Stimulated activated CD4-positive, alpha-beta T cell treated with anti-CD3 and anti-CD28 coated beads, Interleukin-15, amount 100 ng/mL, for 1 hour (primary cell): ENCODE data around the gene ARHGAP8.
"Not testable (repeated sequence)": the region's sequence is repeated elsewhere in the genome, so short reads cannot be mapped to it uniquely, and the experiment has no call there.

ENCODE experiments used
- DNase-seq, 2 donors: peaks; one replicate each; pipeline ENCODE4 v3.0.0-alpha.2; 2020; ENCODE audit warnings: low read depth in 1 of 2, low spot score in 1 of 2

Gene ARHGAP8

DNA sequence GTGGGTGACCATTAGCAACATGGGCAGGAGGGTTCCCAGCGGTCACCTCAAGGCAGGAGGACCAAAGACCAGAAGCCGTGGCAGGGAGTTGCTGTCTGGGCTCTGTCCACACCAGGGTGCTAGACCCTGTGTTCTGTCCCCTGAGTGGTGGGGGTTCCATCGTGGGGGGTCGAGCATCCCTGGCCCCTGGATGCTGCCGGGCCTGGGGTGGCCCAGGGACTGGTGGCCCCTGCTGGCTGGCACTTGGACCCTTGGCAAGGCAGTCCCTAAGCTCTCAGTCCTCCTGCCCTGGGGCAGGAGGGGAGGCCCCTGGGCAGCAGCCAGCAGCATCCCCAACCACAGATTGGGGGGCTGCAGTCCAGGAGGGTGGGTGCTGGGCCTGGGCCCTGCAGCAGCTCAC lies 13.4 kb upstream of the ARHGAP8 start:
- DNase-seq: no peak

DNA sequence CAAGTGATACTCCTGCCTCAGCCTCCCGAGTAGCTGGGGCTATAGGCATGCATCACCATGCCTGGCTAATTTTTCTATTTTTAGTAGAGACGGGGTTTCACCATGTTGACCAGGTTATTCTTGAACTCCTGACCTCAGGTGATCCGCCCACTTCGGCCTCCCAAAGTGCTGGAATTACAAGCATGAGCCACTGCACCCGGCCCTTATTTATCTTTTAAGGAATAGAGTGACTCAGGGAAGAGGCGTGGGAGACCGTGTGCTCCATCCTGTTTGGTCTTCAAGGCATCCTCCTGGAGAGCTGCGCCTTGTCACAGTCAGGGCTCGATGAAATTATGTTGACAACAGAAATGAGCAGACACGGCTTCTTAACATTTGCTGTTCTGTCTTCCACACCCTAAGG lies 12.7 kb upstream of the ARHGAP8 start:
- not testable (repeated sequence) for DNase-seq

DNA sequence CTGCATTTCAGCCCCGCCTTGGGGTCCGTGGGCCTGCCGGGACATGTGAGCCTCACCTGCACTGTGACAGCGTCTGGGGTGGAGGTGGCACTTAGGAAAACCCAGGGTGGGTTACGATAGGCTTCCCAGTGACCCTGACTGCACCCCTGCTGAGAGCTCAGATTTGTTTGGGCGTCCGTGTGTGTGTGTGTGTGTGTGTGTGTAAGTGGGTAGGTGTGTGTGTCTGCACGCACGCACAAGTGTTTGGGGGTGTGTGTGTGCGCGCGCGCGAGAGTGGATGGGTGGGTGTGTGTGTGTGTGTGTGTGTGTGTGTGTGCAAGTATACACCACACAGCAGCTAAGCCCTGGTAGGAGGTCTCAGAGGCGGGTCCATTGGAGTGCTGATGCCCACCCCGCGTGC lies 12.1 kb upstream of the ARHGAP8 start:
- no peak for DNase-seq

DNA sequence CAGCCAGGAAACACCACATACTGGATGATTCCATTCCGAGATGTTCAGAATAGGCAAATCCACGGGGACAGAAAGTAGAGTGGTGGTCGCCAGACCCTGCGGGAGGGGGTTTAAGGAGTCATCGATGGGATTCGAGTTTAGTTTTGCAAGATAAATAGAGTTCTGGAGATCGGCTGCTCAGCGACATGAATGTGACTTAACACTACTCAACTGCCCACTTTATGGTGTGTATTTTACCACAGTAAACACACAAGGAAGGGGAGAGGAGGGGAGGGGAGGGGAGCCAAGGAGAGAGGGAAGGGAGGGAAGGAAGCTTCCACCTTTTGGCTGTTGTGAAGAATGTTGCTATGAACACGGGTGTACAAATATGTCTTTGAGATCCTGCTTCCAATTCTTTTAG lies 10.4 kb upstream of the ARHGAP8 start:
- DNase-seq: no peak

DNA sequence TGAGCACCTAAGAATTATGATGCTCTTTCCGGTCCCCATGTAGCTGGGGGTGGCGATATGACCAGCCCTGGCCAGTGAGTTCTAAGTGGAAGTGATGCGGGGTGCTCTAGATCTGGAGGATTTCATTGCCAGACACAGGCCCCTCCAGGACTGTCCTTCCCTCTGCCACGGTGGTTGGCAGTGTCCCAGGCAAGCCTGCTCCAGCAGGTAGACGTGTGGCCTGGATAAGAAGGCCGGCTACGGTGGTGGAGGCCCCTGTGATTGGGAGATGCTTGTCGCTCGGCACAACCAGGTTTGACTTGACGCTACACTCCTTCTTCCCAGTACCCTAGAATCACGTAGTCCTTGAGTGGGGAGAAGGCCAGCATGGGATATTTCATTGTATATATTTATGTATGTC lies 9.1 kb upstream of the ARHGAP8 start:
- no peak for DNase-seq

DNA sequence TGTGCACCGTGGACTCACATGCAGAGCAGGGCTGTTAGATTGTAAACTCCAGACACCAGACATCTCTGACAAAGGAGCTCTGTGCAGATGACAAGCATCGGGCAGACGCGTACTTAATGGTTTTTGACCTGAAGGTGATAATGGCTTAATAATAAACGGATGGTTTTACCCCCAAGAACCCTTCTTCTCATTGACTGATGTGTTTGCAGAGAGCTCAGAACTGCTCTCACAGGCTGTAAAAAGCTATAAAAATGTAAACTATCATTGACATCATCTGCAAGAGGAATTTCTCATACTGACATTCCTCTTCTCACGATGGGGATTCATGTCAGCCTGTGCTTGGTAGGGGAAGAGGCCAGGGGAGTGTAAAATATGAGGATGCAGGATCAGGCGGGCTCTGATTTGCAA lies 8.6 kb upstream of the ARHGAP8 start:
- DNase-seq: no peak

DNA sequence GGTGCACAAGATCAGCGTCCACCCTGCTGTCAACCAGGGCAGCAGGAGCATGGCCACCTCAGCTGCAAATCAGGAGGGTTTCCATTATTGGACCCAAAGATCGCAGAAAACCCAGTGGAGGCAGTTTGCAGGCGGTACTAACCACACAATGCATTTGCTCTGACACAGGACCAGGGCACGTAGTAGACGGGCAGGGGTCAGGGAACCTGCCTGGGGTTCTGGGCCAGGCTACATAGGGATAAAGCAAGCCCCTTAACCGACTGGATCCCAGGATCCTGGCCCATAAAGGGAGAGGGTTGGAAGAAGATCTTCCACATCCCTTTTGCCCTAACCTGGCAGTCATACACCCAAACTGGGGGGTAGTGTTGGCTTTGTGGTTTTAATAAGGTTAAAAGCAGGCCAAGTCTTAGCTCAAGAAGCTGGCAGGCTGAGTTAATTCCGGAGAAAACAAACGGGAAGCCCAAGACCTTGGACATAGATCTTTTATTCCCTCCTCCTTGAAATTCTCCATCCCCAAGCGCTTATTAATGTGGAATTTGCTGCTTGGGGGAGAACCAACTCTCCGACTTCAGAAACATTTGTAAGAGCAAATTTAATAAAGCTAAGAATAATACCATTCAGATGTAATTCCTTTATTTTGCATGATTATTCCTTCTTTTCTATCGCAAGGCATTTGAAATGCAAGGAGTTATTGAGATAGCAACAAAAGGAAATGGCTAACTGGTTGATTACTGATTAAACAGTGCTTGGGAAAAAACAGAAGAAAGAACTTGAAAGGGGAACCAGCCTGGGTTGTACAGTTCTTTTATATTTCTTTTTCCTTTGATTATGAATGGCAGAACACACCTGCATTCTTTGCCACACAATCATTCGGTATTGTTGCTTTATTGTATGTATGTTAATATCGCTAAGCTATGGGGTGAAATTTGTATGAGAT lies 6.3 kb upstream of the ARHGAP8 start:
- no peak for DNase-seq

DNA sequence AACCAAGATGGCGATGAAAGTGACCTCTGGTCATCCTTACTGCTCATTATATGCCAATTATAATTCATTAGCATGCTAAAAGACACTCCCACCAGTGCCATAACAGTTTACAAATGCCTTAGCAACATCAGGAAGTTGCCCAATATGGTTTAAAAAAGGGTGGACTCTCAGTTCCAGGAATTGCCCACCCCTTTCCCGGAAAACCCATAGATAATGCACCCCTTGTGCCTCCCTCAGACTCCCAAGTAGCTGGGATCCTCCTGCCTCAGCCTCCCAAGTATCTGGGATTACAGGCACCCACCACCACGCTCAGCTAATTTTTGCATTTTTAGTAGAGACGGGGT lies 4.6 kb upstream of the ARHGAP8 start:
- DNase-seq: not testable (repeated sequence)

DNA sequence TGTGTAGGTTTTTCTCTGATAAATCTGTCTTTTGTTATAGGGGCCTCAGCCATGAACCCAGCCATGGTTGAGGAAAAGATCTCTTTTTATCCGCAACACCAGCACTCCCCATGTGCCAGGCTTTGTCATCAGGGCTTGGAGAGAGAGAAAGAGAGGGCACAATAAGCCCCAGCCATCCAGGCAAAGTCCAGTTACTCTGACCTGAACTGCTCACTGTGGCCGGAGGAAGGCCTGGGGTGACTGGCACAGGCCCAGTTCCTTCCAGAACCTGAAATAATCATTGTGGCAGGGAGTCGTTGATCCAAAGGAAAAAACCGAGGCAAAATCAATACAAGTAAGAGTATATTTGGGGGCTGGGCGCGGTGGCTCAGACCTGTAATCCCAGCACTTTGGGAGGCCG lies 3.9 kb upstream of the ARHGAP8 start:
- DNase-seq: no peak

DNA sequence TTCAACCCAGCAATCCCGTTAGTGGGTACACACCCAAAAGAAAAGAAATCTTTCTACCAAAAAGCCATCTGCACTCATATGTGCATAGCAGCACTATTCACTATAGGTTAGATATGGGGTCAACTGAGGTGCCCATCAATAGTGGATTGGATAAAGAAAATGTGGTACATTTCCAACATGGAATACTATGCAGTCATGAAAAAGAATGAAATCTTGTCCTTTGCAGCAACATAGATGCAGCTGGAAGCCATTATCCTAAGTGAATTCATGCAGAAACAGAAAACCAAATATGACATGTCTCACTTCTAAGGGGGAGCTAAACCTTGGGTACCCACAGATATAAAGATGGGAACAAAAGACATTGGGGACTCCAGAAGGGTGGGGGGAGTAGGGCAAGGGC lies 1.9 kb upstream of the ARHGAP8 start:
- no peak for DNase-seq

DNA sequence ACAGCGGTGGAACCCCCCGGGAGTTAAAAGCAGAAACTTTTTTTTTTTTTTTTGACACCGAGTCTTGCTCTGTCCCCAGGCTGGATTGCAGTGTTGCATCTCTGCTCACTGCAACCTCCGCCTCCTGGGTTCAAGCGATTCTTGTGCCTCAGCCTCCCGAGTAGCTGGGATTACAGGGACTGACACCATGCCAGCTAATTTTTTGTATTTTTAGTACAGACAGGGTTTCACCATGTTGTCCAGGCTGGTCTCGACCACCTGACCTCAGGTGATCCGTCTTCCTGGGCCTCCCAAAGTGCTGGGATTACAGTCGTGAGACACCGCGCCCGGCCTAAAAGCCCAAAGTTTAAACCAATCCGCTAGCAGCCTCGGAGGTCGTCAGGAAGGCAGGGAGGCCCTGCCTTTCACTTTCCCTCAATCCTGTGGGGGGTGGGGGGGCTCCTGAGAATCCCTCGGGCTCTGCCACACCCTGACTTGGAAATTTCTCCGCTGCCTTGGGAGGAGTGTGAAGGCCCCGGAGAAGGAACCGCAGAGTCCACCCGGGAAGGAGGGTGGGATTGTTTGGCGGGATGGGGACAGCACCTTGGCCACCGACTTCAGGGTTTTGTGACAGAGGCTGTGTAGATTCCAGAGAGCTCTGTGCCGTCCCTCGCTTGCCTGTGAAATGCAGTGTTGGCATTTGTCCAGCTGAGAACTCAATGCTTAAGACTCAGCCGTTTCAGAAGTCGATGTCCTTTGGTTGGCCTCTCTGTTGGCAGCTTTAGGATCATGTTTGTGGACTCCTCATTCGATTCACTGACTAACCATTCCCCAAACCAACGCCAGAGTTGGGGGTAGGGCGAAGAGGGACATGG lies 1.0 kb downstream of the ARHGAP8 start:
- no peak for DNase-seq

DNA sequence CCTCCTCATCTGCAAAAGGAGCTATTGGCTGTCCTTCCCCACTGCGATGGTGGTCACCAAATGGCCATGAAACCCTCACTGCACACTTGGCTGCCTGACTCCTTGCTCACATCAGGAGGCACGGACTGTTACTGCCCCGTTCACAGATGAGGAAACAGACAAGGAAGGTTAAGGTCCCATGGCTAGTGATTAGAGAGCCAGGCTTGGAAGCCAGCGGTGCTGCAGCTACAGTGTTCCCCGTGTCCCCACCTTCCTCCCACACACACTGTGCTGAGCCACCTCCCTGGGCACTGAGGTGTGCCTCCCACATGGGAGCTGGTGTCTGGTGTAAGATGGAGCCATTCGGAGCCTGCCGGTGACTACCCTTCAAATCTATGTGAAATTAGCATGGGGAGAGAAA lies 2.6 kb downstream of the ARHGAP8 start:
- no peak for DNase-seq

DNA sequence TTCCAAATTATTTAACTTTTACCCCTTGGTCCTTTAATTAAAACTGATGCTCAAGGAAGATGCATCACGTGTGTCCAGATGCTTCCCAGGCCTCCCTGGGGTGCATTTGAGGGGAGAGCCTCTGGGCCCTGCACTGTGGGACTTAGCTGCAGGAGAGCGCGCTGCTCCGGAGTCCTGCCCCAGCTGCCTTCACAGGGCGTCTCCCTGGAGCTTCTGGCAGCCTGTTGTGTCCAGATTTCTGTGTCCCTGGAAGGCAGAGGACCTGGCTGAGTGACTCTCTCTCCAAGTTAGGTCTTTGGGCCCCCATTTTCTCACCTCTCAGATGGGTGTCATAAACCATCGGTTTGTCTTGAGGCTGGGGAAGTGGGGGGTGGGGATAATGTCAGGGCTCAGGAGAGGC lies 3.0 kb downstream of the ARHGAP8 start:
- no peak for DNase-seq

DNA sequence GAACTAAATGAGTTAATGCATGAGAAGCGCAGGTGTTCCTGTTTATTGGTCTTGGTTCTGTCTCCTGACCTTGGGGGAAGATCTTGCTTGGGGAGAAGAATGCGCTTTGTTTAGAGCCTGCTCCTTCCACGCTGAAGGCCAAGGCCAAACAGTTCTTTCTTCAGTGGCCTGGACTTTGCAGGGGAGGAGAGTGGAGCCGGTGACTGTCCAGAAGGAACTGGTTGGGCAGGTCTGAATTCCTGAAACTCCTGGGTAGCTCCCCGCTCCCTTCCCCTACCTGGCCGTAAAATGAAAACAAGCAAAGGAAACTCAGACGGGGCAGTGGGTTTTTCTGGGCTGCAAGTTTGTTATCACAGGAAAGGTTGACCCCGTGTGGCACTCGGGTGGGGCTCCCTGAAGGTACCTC lies 3.6 kb downstream of the ARHGAP8 start:
- DNase-seq: no peak

DNA sequence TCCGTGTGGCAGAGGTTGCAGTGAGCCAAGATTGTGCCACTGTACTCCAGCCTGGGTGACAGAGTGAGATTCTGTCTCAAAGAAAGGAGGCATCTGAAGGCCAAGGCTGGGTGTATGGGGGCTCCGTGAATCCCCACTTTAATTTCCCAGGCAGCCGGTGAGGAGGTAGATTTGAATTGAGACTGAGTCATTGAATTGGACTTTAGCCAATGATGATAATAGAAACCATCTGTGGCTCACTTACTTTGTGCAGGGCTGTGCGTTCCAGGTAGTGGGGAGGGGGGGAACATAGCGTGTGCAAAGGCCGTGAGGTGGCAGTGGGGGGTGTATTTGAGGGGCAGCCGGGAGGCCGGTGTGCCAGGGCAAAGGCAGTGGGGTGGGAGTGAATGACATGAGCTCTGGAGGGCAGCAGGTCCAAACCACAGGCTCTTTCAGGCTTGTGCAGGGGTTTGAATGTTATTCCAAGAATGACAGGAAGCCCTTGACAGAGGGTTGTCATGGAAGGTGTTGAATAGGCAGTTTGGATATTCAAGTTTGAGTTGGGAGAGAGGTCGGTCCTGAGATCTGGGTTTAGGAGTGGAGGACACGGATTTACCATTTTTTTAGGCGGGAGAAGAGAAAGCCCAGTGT lies 6.1 kb downstream of the ARHGAP8 start:
- DNase-seq: no peak

DNA sequence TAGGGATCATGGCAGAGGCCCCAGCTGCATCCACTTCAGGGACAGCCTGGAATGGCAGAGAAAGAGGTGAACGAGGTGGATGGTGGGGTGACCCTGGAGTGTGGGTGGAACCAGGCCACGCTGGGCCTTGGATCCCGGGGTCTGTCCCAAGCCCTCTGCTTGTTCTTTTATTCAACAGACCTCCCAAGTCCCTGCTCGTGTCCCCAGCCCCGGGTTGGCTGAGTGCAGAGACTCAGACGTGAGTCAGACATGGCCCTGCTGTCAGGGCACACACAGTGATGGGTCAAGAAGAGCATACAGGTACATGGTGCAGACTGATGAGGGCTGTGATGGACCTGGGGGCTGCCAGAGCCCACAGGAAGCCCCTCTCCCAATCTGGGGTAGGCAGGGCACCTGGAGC lies 6.6 kb downstream of the ARHGAP8 start:
- no peak for DNase-seq

DNA sequence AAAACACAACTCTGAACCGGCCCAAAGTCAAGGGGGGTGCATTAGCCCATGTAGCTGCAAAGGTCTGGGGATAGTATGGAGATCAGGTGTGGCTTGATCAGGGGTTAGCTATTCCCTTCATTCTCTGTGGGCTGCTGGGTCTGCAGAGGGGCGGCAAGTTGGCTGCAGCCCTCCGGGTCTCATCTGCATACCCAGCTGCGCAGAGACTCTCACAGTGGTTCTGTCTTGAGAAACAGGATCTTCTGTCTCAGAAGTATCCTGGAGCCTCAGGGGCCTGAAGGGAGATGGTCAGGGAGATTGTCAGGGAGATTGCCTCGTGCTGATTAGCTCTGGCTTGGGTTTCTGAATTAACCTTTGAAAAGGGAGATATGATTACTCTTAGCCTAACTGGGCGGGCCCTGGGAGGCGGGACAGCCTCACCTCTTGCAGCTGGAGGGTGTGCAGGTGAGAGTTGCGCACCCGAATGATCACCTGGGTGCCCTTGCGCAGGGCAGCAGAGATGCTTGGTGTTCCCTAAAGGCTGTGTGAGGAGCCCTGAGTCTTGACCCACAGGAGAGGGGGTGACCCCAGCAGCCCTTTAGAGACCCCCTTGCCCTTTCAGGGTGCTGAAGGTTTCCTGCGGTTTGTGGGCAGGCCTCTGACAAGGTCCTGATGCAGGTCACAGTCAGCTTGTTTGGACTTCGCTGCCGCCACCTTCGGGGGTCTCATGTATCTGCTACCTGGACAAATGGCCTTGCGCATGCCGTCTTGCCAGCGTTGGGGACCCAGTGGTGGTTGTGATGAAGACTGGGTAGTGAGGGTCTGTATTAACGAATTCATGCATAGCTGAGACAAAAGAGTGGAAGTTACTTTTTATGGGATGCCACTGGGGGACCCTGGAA lies 7.3 kb downstream of the ARHGAP8 start:
- no peak for DNase-seq

DNA sequence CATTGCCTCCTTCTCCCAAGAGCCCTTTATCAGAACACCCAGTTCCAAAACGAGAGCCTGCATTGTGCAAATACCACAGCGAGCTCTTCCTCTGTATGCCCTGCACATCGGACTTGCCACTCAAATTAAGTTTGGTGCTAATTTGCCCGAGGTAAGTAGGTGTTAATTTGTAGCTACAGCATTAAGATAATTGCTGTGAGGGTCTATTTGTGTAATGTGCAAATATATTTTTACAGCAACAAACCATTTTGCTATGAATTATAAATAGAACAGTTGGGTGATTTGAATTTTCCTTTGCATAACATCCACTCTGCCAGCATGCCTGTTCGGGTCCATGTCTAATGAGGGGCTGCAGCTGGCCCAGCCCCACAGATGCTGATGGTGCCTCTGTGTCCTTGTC lies 8.1 kb downstream of the ARHGAP8 start:
- DNase-seq: no peak

DNA sequence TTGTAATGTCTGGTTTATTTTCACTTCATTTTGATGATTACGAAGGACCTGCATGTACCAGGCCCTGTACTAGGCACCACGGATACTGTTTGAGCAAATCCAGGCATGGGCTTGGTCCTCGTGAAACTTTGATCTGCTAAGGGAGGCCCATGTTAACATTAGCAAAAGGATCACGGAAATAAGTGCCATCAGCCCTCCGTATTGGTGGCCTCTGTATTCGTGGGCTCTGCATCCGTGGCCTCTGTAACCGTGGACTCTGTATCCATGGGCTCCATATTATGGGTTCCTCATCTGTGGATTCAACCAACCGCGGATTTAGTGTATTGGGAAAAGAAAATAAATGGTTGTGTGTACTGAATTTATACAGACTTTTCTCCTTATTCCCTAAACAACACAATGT lies 8.7 kb downstream of the ARHGAP8 start:
- DNase-seq: no peak

DNA sequence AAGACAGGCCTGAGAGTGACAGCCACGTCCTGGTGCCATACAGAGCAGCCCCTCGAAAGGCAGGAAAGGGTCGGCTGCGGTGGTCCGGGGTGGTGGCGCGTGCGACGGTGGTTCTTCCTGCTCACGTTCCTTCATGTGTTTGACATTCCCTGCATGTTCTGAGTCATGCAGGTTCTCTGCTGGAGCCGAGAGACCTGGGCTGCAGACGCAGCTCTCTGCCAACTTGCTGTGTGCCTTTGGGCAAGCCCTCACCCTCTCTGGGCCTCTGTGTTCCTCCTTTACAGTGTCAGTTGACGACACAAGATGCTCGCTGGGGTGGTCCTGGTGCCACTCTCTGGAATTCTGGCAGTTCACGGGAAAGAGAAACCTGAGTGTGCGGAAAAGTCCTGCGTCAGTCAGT lies 12.0 kb downstream of the ARHGAP8 start:
- no peak for DNase-seq

DNA sequence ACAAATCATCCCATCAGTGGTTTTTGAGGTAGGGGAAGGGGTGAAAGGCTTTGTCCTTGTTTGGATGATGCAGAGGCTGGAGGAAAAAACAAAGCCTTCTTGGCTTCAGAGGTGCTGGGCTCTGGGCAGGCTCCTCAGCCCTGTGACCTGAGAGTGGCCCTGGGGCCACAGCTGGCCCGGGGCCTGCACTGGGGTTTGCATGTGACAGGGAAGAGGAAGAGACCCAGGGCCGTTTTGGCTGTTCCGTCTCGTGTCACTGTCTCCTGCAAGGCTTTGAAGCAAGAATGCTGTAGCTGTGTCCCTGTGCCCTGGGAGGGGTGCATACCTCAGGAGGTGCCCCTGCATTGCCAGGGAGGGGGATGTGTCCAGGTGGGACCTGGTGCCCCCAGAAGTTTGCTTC lies 12.6 kb downstream of the ARHGAP8 start:
- no peak for DNase-seq
